8988T (cell line): ENCODE data around the gene SNTG2.

Source experiments
- DNase-seq: peaks from one replicate; pipeline ENCODE4 v3.0.0; 2011

The SNTG2 gene

GRCh38 chr2:929011-929735 lies 21.5 kb upstream of the SNTG2 start:
- no peak for DNase-seq

GRCh38 chr2:929925-930324 lies 20.7 kb upstream of the SNTG2 start:
- DNase-seq: no peak

GRCh38 chr2:930935-931334 lies 19.7 kb upstream of the SNTG2 start:
- no peak for DNase-seq

GRCh38 chr2:932320-933115 lies 18.1 kb upstream of the SNTG2 start:
- DNase-seq: no peak

- no peak for DNase-seq
These were observed 16.8 kb upstream of the SNTG2 start for GRCh38 chr2:933734-934295.

- DNase-seq: no peak
These were observed 13.1 kb upstream of the SNTG2 start for GRCh38 chr2:937530-937929.

GRCh38 chr2:938181-939005 lies 12.3 kb upstream of the SNTG2 start:
- no peak for DNase-seq

- DNase-seq: no peak
These were observed 10.6 kb upstream of the SNTG2 start for GRCh38 chr2:939936-940601.

- no peak for DNase-seq
These were observed 8.8 kb upstream of the SNTG2 start for GRCh38 chr2:941871-942270.

GRCh38 chr2:942775-943460 lies 7.7 kb upstream of the SNTG2 start:
- no peak for DNase-seq

- DNase-seq: no peak
These were observed 7.2 kb upstream of the SNTG2 start for GRCh38 chr2:943461-943797.

GRCh38 chr2:943821-944220 lies 6.8 kb upstream of the SNTG2 start:
- DNase-seq: no peak

GRCh38 chr2:944693-945092 lies 6.0 kb upstream of the SNTG2 start:
- no peak for DNase-seq

- DNase-seq: no peak
These were observed 5.5 kb upstream of the SNTG2 start for GRCh38 chr2:945104-945503.

- no peak for DNase-seq
These were observed 4.3 kb upstream of the SNTG2 start for GRCh38 chr2:946073-946948.

- DNase-seq: no peak
These were observed 1.1 kb upstream of the SNTG2 start for GRCh38 chr2:949384-950079.

- no peak for DNase-seq
These were observed 766 bp downstream of the SNTG2 start for GRCh38 chr2:951224-952006.

- no peak for DNase-seq
These were observed 2.8 kb downstream of the SNTG2 start for GRCh38 chr2:953408-953807.

GRCh38 chr2:953975-954686 lies 3.5 kb downstream of the SNTG2 start:
- no peak for DNase-seq
